Prostate gland (tissue), 2 donors: ENCODE results near the gene SH2D7. TPM values are rescaled to one million over a fixed set of nuclear protein-coding genes. Genes with fewer than 3 reads are reported as not detected.

Source experiments
- DNase-seq: peaks from one replicate; pipeline ENCODE4 v3.0.0-alpha.2; 2019; ENCODE audit warnings: low spot score
- H3K27ac ChIP-seq, 2 donors: fragments of 200-600 bp; sonication (generic); 2 replicates each; pipeline ENCODE4 v1.5.1; 2017 to 2019
- H3K27me3 ChIP-seq: fragments of 200-600 bp; sonication (generic); replicated peaks from 2 replicates; pipeline ENCODE4 v1.5.1; 2019; ENCODE audit not compliant: insufficient read depth
- H3K36me3 ChIP-seq, 2 donors: fragments of 200-600 bp; sonication (generic); 1 replicate in 1 of 2; 2 replicates in 1 of 2; pipeline versions ENCODE4 v1.5.1 to v1.8.1; 2017 to 2019
- H3K4me1 ChIP-seq: fragments of 200-600 bp; sonication (generic); replicated peaks from 2 replicates; pipeline ENCODE4 v1.5.1; 2019
- H3K4me3 ChIP-seq, 2 donors: fragments of 200-600 bp; sonication (generic); 2 replicates each; pipeline ENCODE4 v1.5.1; 2017 to 2019
- H3K9me3 ChIP-seq: fragments of 200-600 bp; sonication (generic); 2 replicates; pipeline ENCODE4 v1.5.1; 2017
- CTCF ChIP-seq, 4 experiments: fragments of 200-600 bp in 2 of 4; fragments of 450-650 bp in 2 of 4; sonication (generic) in 2 of 4; IDR thresholded peaks; 1 replicate in 3 of 4; 2 replicates in 1 of 4; pipeline ENCODE4 v1.5.1; 2016 to 2019; ENCODE audit warnings: antibody characterized with exemption in 4 of 4, mild to moderate bottlenecking in 2 of 4, moderate library complexity in 2 of 4
- POLR2A ChIP-seq: fragments of 450-650 bp; IDR thresholded peaks from one replicate; pipeline ENCODE4 v1.6.1; 2016; ENCODE audit warnings: antibody characterized with exemption, mild to moderate bottlenecking
- POLR2AphosphoS5 ChIP-seq: sonication (generic); formaldehyde crosslinking; IDR thresholded peaks from one replicate; pipeline ENCODE4 v1.6.1; 2017; ENCODE audit warnings: antibody characterized with exemption
- WGBS: methylation state at CpG from one replicate; pipeline ENCODE4 v1.1.5; 2018; 5-methylcytosine and 5-hydroxymethylcytosine counted together
- intact Hi-C: fragments of 100-400 bp; cut with DNase I; formaldehyde crosslinking; loops from one replicate; pipeline ENCODE4 v1.14.2; 2022
- total RNA-seq, 2 donors: library from RNA; depleted of rRNA; stranded (reverse); fragments of >200 nt; gene quantifications; one replicate each; pipeline ENCODE4 v1.1.0, GENCODE V29; 2016

The SH2D7 gene
- total RNA-seq, 2 donors from 2014 or later: 0.28 TPM; not detected in 1

- 33% methylated on average over 46 of the region's 51 CpGs for WGBS
- Histone ChIP-seq H3K36me3 (no peaks in the 10 kb centered on the region), H3K4me3 (peak overlapping the region; percentile 64 to 67), H3K27me3 (no peaks in the 10 kb centered on the region), H3K27ac (peak overlapping the region in 1 of 2 donors; percentile 76), H3K4me1 (peaks cover 10% of the 10 kb centered on the region), H3K9me3 (no peaks in the 10 kb centered on the region)
- TF ChIP-seq POLR2A: no peak
- no peak for DNase-seq
- intact Hi-C loops: loop anchor here (5.0 kb wide), 1 partner anchor 112 kb away; no protein-coding TSS in a partner anchor
Observed at GRCh38 chr15:78130466-78131294, 38.3 kb downstream of the SH2D7 start.

- TF ChIP-seq POLR2A (peak; percentile 15), POLR2AphosphoS5 (no peak), CTCF (IDR thresholded peaks at IDR 0.05) (peak; percentile 70 to 94 (median 84))
- Histone ChIP-seq H3K4me3 (peak within 1 kb of the TSS; percentile 64 to 67), H3K36me3 (no peaks in the 10 kb centered on the region), H3K9me3 (no peaks in the 10 kb centered on the region), H3K4me1 (peaks cover 10% of the 10 kb centered on the region), H3K27ac (peak within 1 kb of the TSS; percentile 76 to 77), H3K27me3 (no peaks in the 10 kb centered on the region)
- intact Hi-C loops: loop anchor here (5.0 kb wide), 1 partner anchor 111 kb away; no protein-coding TSS in a partner anchor
- DNase-seq: peak; percentile 58
- under 1% methylated on average over 66 of the region's 79 CpGs for WGBS
Observed at GRCh38 chr15:78131295-78132061, 39.1 kb downstream of the SH2D7 start, which contains the start of gene CIB2. Gene CIB2, minus strand, starts transcription at chr15:78131445. Its CDS starts 230 bp downstream, at chr15:78131215.

GRCh38 chr15:78133801-78134200 lies 41.4 kb downstream of the SH2D7 start:
- Histone ChIP-seq H3K4me3 (no peak overlapping the region), H3K27me3 (no peaks in the 10 kb centered on the region), H3K36me3 (no peaks in the 10 kb centered on the region), H3K4me1 (peaks cover 7% of the 10 kb centered on the region), H3K9me3 (no peaks in the 10 kb centered on the region), H3K27ac (peak overlapping the region; percentile 50 to 77)
- 59% methylated on average over 2 of the region's 2 CpGs for WGBS
- intact Hi-C loops: loop anchor here (5.0 kb wide), 1 partner anchor 108 kb away; no protein-coding TSS in a partner anchor
- no peak for TF ChIP-seq CTCF (IDR thresholded peaks at IDR 0.05)
- TF ChIP-seq POLR2AphosphoS5: peak; percentile 93
- TF ChIP-seq POLR2A: no peak
- DNase-seq: peak; percentile 79

- intact Hi-C loops: no loop called here
- TF ChIP-seq POLR2A: no peak
- no peak for TF ChIP-seq POLR2AphosphoS5
- no peak for TF ChIP-seq CTCF (IDR thresholded peaks at IDR 0.05)
- WGBS: 92% methylated on average over 5 of the region's 5 CpGs
- no peaks in the 10 kb centered on the region for H3K27me3 ChIP-seq
- no peaks in the 10 kb centered on the region for H3K4me1 ChIP-seq
- H3K4me3 ChIP-seq: no peak overlapping the region
- H3K9me3 ChIP-seq: no peaks in the 10 kb centered on the region
- DNase-seq: no peak
- no peaks in the 10 kb centered on the region for H3K36me3 ChIP-seq
- no peak overlapping the region for H3K27ac ChIP-seq
Observed at GRCh38 chr15:78139578-78139977, 47.2 kb downstream of the SH2D7 start.

GRCh38 chr15:78140292-78140691 lies 47.9 kb downstream of the SH2D7 start:
- no peak overlapping the region for H3K4me3 ChIP-seq
- intact Hi-C loops: no loop called here
- TF ChIP-seq POLR2A: no peak
- no peak overlapping the region for H3K27ac ChIP-seq
- H3K36me3 ChIP-seq: no peaks in the 10 kb centered on the region
- H3K4me1 ChIP-seq: no peaks in the 10 kb centered on the region
- H3K9me3 ChIP-seq: no peaks in the 10 kb centered on the region
- DNase-seq: no peak
- no peaks in the 10 kb centered on the region for H3K27me3 ChIP-seq
